SJCRH30 (cell line): ENCODE measurements around the gene GLDN. TPM values are rescaled to one million over a fixed set of nuclear protein-coding genes. Genes with fewer than 3 reads are reported as not detected.
"Not testable (repeated sequence)": the region's sequence is repeated elsewhere in the genome, so short reads cannot be mapped to it uniquely, and the experiment has no call there.

ENCODE experiments used
- DNase-seq, 2 experiments: peaks; one replicate each; pipeline ENCODE4 v3.0.0-alpha.2; 2015 to 2020
- H3K27ac ChIP-seq: fragments of 250-450 bp; sonication (Bioruptor Pico); 2 replicates; pipeline ENCODE4 v1.5.1; 2020; ENCODE audit warnings: mild to moderate bottlenecking, moderate library complexity
- H3K27me3 ChIP-seq: fragments of 250-450 bp; sonication (Bioruptor Pico); 2 replicates; pipeline ENCODE4 v1.5.1; 2020; ENCODE audit warnings: mild to moderate bottlenecking, moderate library complexity
- H3K36me3 ChIP-seq: fragments of 250-450 bp; sonication (Bioruptor Pico); 2 replicates; pipeline ENCODE4 v1.5.1; 2020; ENCODE audit warnings: mild to moderate bottlenecking, moderate library complexity
- H3K4me1 ChIP-seq: fragments of 250-450 bp; sonication (Bioruptor Pico); 2 replicates; pipeline ENCODE4 v1.5.1; 2020; ENCODE audit warnings: mild to moderate bottlenecking, moderate library complexity
- H3K4me3 ChIP-seq: fragments of 250-450 bp; sonication (Bioruptor Pico); 2 replicates; pipeline ENCODE4 v1.5.1; 2020; ENCODE audit warnings: mild to moderate bottlenecking, moderate library complexity
- H3K9me3 ChIP-seq: fragments of 250-450 bp; sonication (Bioruptor Pico); replicated peaks from 2 replicates; pipeline ENCODE4 v1.5.1; 2020; ENCODE audit warnings: mild to moderate bottlenecking, moderate library complexity
- total RNA-seq: library from RNA; depleted of rRNA; stranded (reverse); fragments of >200 nt; shearing (Covaris generic); gene quantifications from 2 replicates; pipeline ENCODE4 v1.2.3, GENCODE V29; 2014

Gene GLDN
- total RNA-seq, 1 experiment from 2014 or later: 0.18 TPM

GRCh38 chr15:51403946-51404695, 62.7 kb downstream of the GLDN start:
- no peaks in the 10 kb centered on the region for H3K27me3 ChIP-seq

DNA sequence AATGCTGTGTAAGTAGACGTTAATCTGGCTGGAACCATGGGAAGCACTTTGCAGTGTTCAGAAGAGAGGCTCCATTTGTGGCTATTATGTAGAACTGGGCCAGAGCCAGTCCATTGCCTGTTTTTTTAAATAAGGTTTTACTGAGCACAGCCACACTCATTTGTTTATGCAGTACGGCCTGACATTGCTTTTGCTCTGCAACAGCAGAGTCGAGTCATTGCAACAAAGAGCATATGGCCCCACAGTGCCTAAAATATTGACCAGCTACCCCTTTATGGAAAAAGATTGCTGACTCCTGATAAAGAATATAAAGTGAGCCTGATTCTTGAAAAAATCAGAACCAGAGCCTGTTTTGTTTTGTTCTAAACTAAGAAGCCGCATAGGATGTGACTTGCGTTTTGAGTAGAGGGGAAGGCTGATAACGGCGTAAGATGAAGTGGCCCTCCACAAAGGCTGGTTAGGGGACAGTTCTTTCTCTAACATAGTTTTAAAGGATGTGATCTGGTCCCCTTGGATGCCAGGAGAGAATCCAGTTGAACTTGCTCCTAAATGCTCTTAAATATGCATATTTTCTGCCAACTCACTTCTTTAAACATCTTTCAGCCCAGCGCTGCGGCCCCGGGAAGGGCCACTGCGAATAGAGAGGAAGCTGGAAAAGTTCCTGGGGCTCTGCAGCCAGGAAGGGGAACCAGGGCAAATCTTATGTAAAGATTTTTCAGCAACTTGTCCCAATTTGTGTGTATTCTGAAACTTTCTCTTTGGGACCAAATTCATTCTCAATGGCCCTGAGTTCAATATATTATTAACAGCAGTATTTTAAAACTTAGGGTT, 64.5 kb downstream of the GLDN start:
- DNase-seq: no peak
- Histone ChIP-seq H3K9me3 (no peaks in the 10 kb centered on the region), H3K4me1 (no peaks in the 10 kb centered on the region), H3K4me3 (no peak overlapping the region), H3K36me3 (no peaks in the 10 kb centered on the region), H3K27me3 (no peaks in the 10 kb centered on the region), H3K27ac (no peak overlapping the region)

More at GRCh38 chr15:51403946-51404695, 62.7 kb downstream of the GLDN start:
- Histone ChIP-seq H3K4me1 (no peaks in the 10 kb centered on the region), H3K27ac (no peak overlapping the region), H3K4me3 (no peak overlapping the region), H3K9me3 (no peaks in the 10 kb centered on the region), H3K36me3 (no peaks in the 10 kb centered on the region)
- no peak for DNase-seq

DNA sequence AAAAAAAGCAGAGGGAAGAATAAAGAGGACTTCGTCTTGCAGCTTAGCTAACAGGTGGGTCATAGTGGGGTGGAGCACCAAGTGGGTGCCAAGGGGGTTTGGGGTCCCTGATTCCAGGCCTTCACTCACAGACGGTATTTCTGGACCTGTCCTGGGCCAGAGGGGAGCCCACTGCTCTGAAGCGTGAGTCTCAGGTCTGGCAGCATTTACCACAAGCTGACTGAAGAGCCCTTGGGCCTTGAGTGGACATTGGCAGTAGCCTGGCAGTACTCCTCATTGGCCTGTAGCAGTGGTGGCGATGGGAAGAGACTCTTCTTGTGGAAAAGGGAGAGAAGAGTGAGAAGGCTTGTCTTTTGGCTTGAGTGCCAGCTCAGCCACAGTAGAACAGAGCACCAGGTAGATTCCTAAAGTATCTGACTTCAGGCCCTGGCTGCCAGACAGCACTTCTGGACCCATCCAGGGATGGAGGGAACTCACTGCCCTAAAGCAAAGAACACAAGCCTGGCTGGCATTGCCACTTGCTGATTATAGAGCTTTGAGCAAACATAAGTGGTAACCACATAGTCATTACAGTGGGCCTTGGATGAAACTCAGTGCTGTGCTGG, 72.9 kb downstream of the GLDN start:
- H3K27ac ChIP-seq: no peak overlapping the region
- H3K4me3 ChIP-seq: no peak overlapping the region
- no peak for DNase-seq
- H3K36me3 ChIP-seq: no peaks in the 10 kb centered on the region
- no peaks in the 10 kb centered on the region for H3K4me1 ChIP-seq
- H3K27me3 ChIP-seq: no peaks in the 10 kb centered on the region
- H3K9me3 ChIP-seq: no peaks in the 10 kb centered on the region

GRCh38 chr15:51416129-51416528, 74.7 kb downstream of the GLDN start:
- H3K9me3 ChIP-seq: no peaks in the 10 kb centered on the region
- no peaks in the 10 kb centered on the region for H3K27me3 ChIP-seq
- H3K4me3 ChIP-seq: no peak overlapping the region
- no peak for DNase-seq
- no peaks in the 10 kb centered on the region for H3K36me3 ChIP-seq
- no peaks in the 10 kb centered on the region for H3K4me1 ChIP-seq
- no peak overlapping the region for H3K27ac ChIP-seq

DNA sequence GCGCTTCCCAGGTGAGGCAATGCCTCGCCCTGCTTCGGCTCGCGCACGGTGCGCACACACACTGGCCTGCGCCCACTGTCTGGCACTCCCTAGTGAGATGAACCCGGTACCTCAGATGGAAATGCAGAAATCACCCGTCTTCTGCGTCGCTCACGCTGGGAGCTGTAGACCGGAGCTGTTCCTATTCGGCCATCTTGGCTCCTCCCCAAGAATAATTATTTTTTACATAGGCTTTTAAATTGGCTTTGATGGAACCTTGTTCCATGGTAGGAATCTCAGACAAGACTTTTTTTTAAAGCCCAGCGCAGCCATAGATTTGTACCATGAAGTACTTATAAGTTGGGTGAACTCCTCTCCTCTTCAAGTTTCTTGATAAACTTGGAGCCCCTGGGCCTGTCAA, 81.6 kb downstream of the GLDN start:
- H3K4me3 ChIP-seq, DNase-seq, H3K4me1 ChIP-seq, H3K27ac ChIP-seq, H3K27me3 ChIP-seq, H3K9me3 ChIP-seq, H3K36me3 ChIP-seq: not testable (repeated sequence)

DNA sequence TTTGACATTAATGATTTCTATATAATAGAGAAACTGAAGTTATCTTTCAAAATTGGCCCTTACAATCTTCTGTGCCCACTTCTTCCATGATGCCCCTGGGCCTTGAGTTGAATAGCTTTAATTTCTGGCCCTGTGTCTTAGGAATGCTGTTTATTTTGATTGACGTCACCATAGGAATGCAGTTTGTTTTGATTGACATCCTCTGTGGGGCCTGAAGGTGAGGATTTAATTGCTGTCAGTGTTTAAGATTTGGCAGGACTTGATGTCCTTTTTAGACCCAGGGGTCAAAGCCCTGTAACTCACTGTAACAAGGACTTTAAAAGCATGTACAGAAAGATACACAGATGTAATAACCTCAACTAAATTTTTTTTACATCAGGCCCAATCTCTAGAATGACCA, 83.3 kb downstream of the GLDN start:
- Histone ChIP-seq H3K36me3 (no peaks in the 10 kb centered on the region), H3K4me3 (no peak overlapping the region), H3K27ac (no peak overlapping the region), H3K4me1 (no peaks in the 10 kb centered on the region), H3K9me3 (no peaks in the 10 kb centered on the region), H3K27me3 (no peaks in the 10 kb centered on the region)
- no peak for DNase-seq

- Histone ChIP-seq H3K9me3 (no peaks in the 10 kb centered on the region), H3K27ac (no peak overlapping the region), H3K27me3 (no peaks in the 10 kb centered on the region), H3K4me3 (no peak overlapping the region), H3K4me1 (no peaks in the 10 kb centered on the region), H3K36me3 (no peaks in the 10 kb centered on the region)
- peak in 1 of 2 experiments; percentile 11 for DNase-seq
Measured at GRCh38 chr15:51425517-51426040, 84.1 kb downstream of the GLDN start.

- no peak overlapping the region for H3K4me3 ChIP-seq
- H3K36me3 ChIP-seq: no peaks in the 10 kb centered on the region
- no peaks in the 10 kb centered on the region for H3K9me3 ChIP-seq
- DNase-seq: no peak
- no peak overlapping the region for H3K27ac ChIP-seq
- no peaks in the 10 kb centered on the region for H3K4me1 ChIP-seq
- H3K27me3 ChIP-seq: no peaks in the 10 kb centered on the region
Measured at GRCh38 chr15:51438526-51438925, 97.1 kb downstream of the GLDN start.

DNA sequence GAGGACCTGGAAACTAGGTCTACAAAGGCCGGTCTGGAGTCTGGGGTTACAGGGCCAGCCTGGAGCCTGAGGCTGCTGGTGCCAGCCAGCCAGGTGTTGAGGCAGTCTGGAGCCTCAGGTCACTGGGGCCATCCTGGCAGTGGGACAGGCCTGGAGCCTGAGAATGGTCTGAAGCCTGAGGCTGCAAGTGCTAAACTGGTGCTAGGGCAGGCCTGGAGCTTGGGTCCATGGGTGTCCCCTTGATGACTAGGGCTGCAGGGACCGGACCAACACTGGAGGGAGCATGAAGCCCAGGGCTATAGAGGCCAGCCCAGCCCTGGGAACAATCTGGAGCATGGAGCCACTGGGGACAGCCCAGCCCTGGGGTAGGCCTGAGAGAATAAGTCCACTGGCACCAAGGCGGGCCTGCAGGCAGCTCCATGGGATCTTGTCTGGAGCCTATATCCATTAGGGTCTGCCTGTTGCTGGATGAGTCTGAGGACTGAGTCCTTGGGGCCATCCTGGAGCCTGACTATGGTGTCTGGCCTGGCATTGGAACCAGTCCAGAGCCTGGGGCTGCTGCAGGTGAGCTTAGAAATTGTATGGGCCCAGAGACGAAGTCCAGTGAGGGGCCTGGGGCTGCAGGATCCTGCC, 101.9 kb downstream of the GLDN start:
- H3K4me1 ChIP-seq: no peaks in the 10 kb centered on the region
- no peak overlapping the region for H3K4me3 ChIP-seq
- 0 out of 2 replicates have a peak, but pooled peaks cover 3% of the 10 kb centered on the region for H3K36me3 ChIP-seq
- no peak overlapping the region for H3K27ac ChIP-seq
- no peak for DNase-seq
- H3K9me3 ChIP-seq: no peaks in the 10 kb centered on the region
- H3K27me3 ChIP-seq: no peaks in the 10 kb centered on the region

DNA sequence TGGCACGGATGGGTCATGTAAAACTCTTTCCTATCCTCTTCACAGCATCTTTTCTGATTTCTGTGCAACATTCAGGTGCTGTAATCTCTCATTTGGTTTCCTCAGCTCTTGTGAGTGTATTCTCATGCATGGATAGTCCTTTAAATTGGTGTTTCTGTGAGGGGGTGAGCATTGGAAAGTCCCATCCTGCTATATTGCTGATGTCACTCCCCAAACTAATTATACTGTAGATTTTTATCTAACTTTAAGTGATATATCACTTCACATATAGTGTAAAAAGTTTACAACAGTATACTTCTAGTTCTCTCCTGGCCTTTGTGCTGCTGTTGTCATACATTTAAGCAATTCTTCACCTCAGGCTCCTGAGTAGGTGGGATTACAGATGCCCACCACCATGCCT, 102.7 kb downstream of the GLDN start:
- Histone ChIP-seq H3K4me1 (no peaks in the 10 kb centered on the region), H3K36me3 (0 out of 2 replicates have a peak, but pooled peaks cover 3% of the 10 kb centered on the region), H3K27ac (no peak overlapping the region), H3K9me3 (no peaks in the 10 kb centered on the region), H3K27me3 (no peaks in the 10 kb centered on the region), H3K4me3 (no peak overlapping the region)
- DNase-seq: no peak

GRCh38 chr15:51444807-51445206, 103.4 kb downstream of the GLDN start:
- H3K4me3 ChIP-seq: no peak overlapping the region
- no peaks in the 10 kb centered on the region for H3K4me1 ChIP-seq
- H3K27ac ChIP-seq: no peak overlapping the region
- H3K9me3 ChIP-seq: no peaks in the 10 kb centered on the region
- H3K27me3 ChIP-seq: no peaks in the 10 kb centered on the region
- no peak for DNase-seq
- H3K36me3 ChIP-seq: 0 out of 2 replicates have a peak, but pooled peaks cover 3% of the 10 kb centered on the region

- H3K27me3 ChIP-seq, H3K4me1 ChIP-seq, DNase-seq, H3K27ac ChIP-seq, H3K9me3 ChIP-seq, H3K4me3 ChIP-seq, H3K36me3 ChIP-seq: not testable (repeated sequence)
Measured at GRCh38 chr15:51446029-51446744, 104.7 kb downstream of the GLDN start.

DNA sequence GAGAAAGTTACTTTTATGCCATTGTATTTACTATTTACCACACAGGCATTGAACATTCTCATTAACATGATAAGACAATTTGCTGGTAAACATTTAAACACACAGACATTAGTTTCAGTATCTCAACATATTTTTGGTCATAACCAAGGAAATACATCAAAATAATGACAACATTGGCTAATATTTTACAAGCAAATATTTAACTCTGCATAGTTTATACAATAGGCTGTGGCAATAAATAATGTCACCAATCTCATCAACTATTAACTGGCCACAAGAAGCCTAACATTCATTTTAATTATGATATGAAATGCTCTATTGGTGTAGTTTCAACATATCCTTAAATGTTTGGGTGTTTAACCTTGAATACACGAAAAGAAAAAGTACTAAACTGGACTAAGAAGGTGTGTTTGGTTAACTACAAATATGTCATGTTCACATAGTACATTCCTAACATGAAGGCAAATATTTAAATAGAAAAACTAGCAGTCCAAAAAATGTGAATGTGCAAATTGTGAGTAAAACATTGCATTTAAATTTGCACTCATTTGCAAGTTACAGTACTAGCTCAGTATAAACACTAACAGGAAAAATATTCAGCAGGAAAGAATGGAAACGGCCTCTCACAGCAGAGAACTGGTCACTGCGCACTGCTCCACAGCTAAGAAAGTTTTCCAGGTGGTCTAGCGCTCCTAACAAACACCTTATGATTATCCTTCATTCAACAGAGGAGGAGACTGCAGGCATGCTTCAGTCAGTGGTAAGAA, 106.6 kb downstream of the GLDN start:
- no peaks in the 10 kb centered on the region for H3K27me3 ChIP-seq
- no peaks in the 10 kb centered on the region for H3K9me3 ChIP-seq

More for the DNA sequence above, 106.6 kb downstream of the GLDN start:
- H3K27ac ChIP-seq: no peak overlapping the region
- 0 out of 2 replicates have a peak, but pooled peaks cover 3% of the 10 kb centered on the region for H3K36me3 ChIP-seq
- H3K4me3 ChIP-seq: no peak overlapping the region
- DNase-seq: no peak
- no peaks in the 10 kb centered on the region for H3K4me1 ChIP-seq
